IPS-20b (cell line): ENCODE measurements around the gene BRMS1L.
"Not testable (repeated sequence)": the region's sequence is repeated elsewhere in the genome, so short reads cannot be mapped to it uniquely, and the experiment has no call there.

Source experiments
- H3K27ac ChIP-seq: one replicate; pipeline ENCODE4 v1.5.1; 2013; ENCODE audit warnings: low read length
- H3K27me3 ChIP-seq: 2 replicates; pipeline ENCODE4 v1.6.1; 2013; ENCODE audit warnings: mild to moderate bottlenecking, low read length, inconsistent platforms; ENCODE audit not compliant: insufficient read depth
- H3K36me3 ChIP-seq: 2 replicates; pipeline ENCODE4 v1.6.1; 2013; ENCODE audit warnings: low read depth, mild to moderate bottlenecking, inconsistent platforms, low read length, moderate library complexity; ENCODE audit not compliant: insufficient read depth
- H3K4me1 ChIP-seq: 2 replicates; pipeline ENCODE4 v1.6.1; 2013; ENCODE audit warnings: mild to moderate bottlenecking, control low read depth, inconsistent platforms, low read length, moderate library complexity; ENCODE audit not compliant: insufficient read depth
- H3K4me3 ChIP-seq: 2 replicates; pipeline ENCODE4 v1.5.1; 2013; ENCODE audit warnings: mild to moderate bottlenecking, low read length, inconsistent platforms
- H3K9ac ChIP-seq: 2 replicates; pipeline ENCODE4 v1.6.1; 2013; ENCODE audit warnings: low read depth, mild to moderate bottlenecking, inconsistent platforms, low read length, moderate library complexity
- H3K9me3 ChIP-seq: 2 replicates; pipeline ENCODE4 v1.6.1; 2013; ENCODE audit warnings: mild to moderate bottlenecking, low read depth, low read length, inconsistent platforms; ENCODE audit not compliant: insufficient read depth

BRMS1L gene

GRCh38 chr14:35824446-35825165, 1.5 kb upstream of the BRMS1L start:
- H3K4me1 ChIP-seq, H3K4me3 ChIP-seq, H3K9me3 ChIP-seq, H3K27me3 ChIP-seq, H3K27ac ChIP-seq, H3K36me3 ChIP-seq, H3K9ac ChIP-seq: not testable (repeated sequence)

- H3K9me3 ChIP-seq = no peaks in the 10 kb centered on the region
- no peaks in the 10 kb centered on the region for H3K36me3 ChIP-seq
- H3K4me1 ChIP-seq = no peaks in the 10 kb centered on the region
- H3K27ac ChIP-seq = no peak overlapping the region
- no peaks in the 10 kb centered on the region for H3K27me3 ChIP-seq
- peak overlapping the region; percentile 93 for H3K4me3 ChIP-seq
- peak overlapping the region; percentile 49; the same call in 1 of the 2 replicates for H3K9ac ChIP-seq
Observed at GRCh38 chr14:35825968-35826217, 245 bp upstream of the BRMS1L start.

- Histone ChIP-seq H3K4me1 (no peaks in the 10 kb centered on the region), H3K27me3 (no peaks in the 10 kb centered on the region), H3K36me3 (peaks cover 9% of the 10 kb centered on the region; the same call in 1 of the 2 replicates), H3K4me3 (peak overlapping the region; percentile 93), H3K27ac (no peak overlapping the region), H3K9me3 (no peaks in the 10 kb centered on the region), H3K9ac (peak overlapping the region; percentile 90; the same call in 1 of the 2 replicates)
Observed at GRCh38 chr14:35826952-35827416, 846 bp downstream of the BRMS1L start.

GRCh38 chr14:35827678-35828472, 1.7 kb downstream of the BRMS1L start:
- Histone ChIP-seq H3K27ac (no peak overlapping the region), H3K4me1 (no peaks in the 10 kb centered on the region), H3K36me3 (peaks cover 16% of the 10 kb centered on the region), H3K9ac (peak overlapping the region; percentile 90; the same call in 1 of the 2 replicates), H3K9me3 (no peaks in the 10 kb centered on the region), H3K27me3 (no peaks in the 10 kb centered on the region), H3K4me3 (peak overlapping the region; percentile 93)

- Histone ChIP-seq H3K36me3 (peaks cover 30% of the 10 kb centered on the region), H3K4me3 (no peak overlapping the region), H3K27ac (no peak overlapping the region), H3K9me3 (no peaks in the 10 kb centered on the region), H3K27me3 (no peaks in the 10 kb centered on the region), H3K4me1 (no peaks in the 10 kb centered on the region), H3K9ac (no peak overlapping the region)
Observed at GRCh38 chr14:35829449-35829848, 3.3 kb downstream of the BRMS1L start.

- Histone ChIP-seq H3K36me3 (peaks cover 59% of the 10 kb centered on the region), H3K27ac (no peak overlapping the region), H3K27me3 (no peaks in the 10 kb centered on the region), H3K4me1 (no peaks in the 10 kb centered on the region), H3K9me3 (no peaks in the 10 kb centered on the region), H3K4me3 (no peak overlapping the region), H3K9ac (no peak overlapping the region)
Observed at GRCh38 chr14:35835208-35835982, 9.3 kb downstream of the BRMS1L start.

- H3K4me1 ChIP-seq, H3K27ac ChIP-seq, H3K4me3 ChIP-seq, H3K9me3 ChIP-seq, H3K9ac ChIP-seq, H3K27me3 ChIP-seq, H3K36me3 ChIP-seq: not testable (repeated sequence)
Observed at GRCh38 chr14:35841704-35842103, 15.6 kb downstream of the BRMS1L start.

GRCh38 chr14:35842245-35842644, 16.1 kb downstream of the BRMS1L start:
- not testable (repeated sequence) for H3K27me3 ChIP-seq, H3K4me1 ChIP-seq, H3K4me3 ChIP-seq, H3K27ac ChIP-seq, H3K9me3 ChIP-seq, H3K9ac ChIP-seq, H3K36me3 ChIP-seq

GRCh38 chr14:35844494-35844893, 18.4 kb downstream of the BRMS1L start:
- Histone ChIP-seq H3K4me3 (no peak overlapping the region), H3K4me1 (no peaks in the 10 kb centered on the region), H3K27me3 (no peaks in the 10 kb centered on the region), H3K9ac (no peak overlapping the region), H3K36me3 (peaks cover 3% of the 10 kb centered on the region; the same call in 1 of the 2 replicates), H3K27ac (no peak overlapping the region), H3K9me3 (no peaks in the 10 kb centered on the region)

- no peaks in the 10 kb centered on the region for H3K9me3 ChIP-seq
- H3K36me3 ChIP-seq = peaks cover 13% of the 10 kb centered on the region; the same call in 1 of the 2 replicates
- no peaks in the 10 kb centered on the region for H3K27me3 ChIP-seq
- no peak overlapping the region for H3K4me3 ChIP-seq
- H3K27ac ChIP-seq = no peak overlapping the region
- no peaks in the 10 kb centered on the region for H3K4me1 ChIP-seq
- no peak overlapping the region for H3K9ac ChIP-seq
Observed at GRCh38 chr14:35847636-35848035, 21.5 kb downstream of the BRMS1L start.

- Histone ChIP-seq H3K27ac (no peak overlapping the region), H3K9me3 (no peaks in the 10 kb centered on the region), H3K36me3 (peaks cover 13% of the 10 kb centered on the region; the same call in 1 of the 2 replicates), H3K4me3 (no peak overlapping the region), H3K9ac (no peak overlapping the region), H3K4me1 (no peaks in the 10 kb centered on the region), H3K27me3 (no peaks in the 10 kb centered on the region)
Observed at GRCh38 chr14:35849122-35849521, 23.0 kb downstream of the BRMS1L start.
